Body of pancreas (tissue), 4 donors: Measurements from ENCODE around the gene UGGT2. TPM values are rescaled to one million over a fixed set of nuclear protein-coding genes. Genes with fewer than 3 reads are reported as not detected.

Experiments
- ATAC-seq: fragments of 150-250 bp; one replicate; pipeline ENCODE4 v1.9.1; 2016
- DNase-seq, 4 donors: peaks; one replicate each; pipeline ENCODE4 v3.0.0-alpha.2; 2019
- H3K27ac ChIP-seq, 4 donors: fragments of 200-600 bp; sonication (generic); 1 replicate in 3 of 4; 2 replicates in 1 of 4; pipeline versions ENCODE4 v1.5.1 to v1.6.1; 2016 to 2019; ENCODE audit warnings: mild to moderate bottlenecking in 1 of 4, mixed read lengths in 1 of 4, moderate library complexity in 1 of 4
- H3K27me3 ChIP-seq, 2 donors: fragments of 200-600 bp; sonication (generic); one replicate each; pipeline ENCODE4 v1.6.0; 2016; ENCODE audit warnings: mild to moderate bottlenecking in 1 of 2
- H3K36me3 ChIP-seq, 2 donors: fragments of 200-600 bp; sonication (generic); replicated peaks in 1 of 2; 2 replicates each; pipeline ENCODE4 v1.5.1; 2016; ENCODE audit warnings: low read depth in 2 of 2; ENCODE audit not compliant: insufficient read depth in 1 of 2
- H3K4me1 ChIP-seq: fragments of 200-600 bp; sonication (generic); one replicate; pipeline ENCODE4 v1.6.0; 2016
- H3K4me3 ChIP-seq, 2 donors: fragments of 200-600 bp; sonication (generic); 1 replicate in 1 of 2; 2 replicates in 1 of 2; pipeline ENCODE4 v1.5.1; 2016 to 2019
- H3K9me3 ChIP-seq, 3 donors: fragments of 200-600 bp; sonication (generic); 1 replicate in 2 of 3; 2 replicates in 1 of 3; pipeline ENCODE4 v1.5.1; 2016
- POLR2A ChIP-seq, 3 donors: fragments of 450-650 bp; IDR thresholded peaks; one replicate each; pipeline ENCODE4 v1.6.1; 2016; ENCODE audit warnings: antibody characterized with exemption in 3 of 3, mild to moderate bottlenecking in 2 of 3
- WGBS, 2 donors: methylation state at CpG; one replicate each; pipeline ENCODE4 v1.1.5; 2017; 5-methylcytosine and 5-hydroxymethylcytosine counted together
- intact Hi-C: fragments of 100-400 bp; cut with DNase I; formaldehyde crosslinking; loops from one replicate; pipeline ENCODE4 v1.15.1; 2023
- total RNA-seq, 2 donors: library from RNA; depleted of rRNA; stranded (reverse); fragments of >200 nt; gene quantifications; one replicate each; pipeline ENCODE4 v1.1.0, GENCODE V29; 2016
- TF ChIP-seq, protein P1 (sequence below), 7 experiments: fragments of 450-650 bp in 4 of 7; fragments of 200-600 bp in 3 of 7; sonication (generic) in 3 of 7; IDR thresholded peaks; one replicate each; pipeline ENCODE4 v1.5.1; 2016 to 2019; ENCODE audit warnings: antibody characterized with exemption in 7 of 7

UGGT2 gene
- total RNA-seq, 2 donors from 2014 or later: 49.8 TPM

DNA sequence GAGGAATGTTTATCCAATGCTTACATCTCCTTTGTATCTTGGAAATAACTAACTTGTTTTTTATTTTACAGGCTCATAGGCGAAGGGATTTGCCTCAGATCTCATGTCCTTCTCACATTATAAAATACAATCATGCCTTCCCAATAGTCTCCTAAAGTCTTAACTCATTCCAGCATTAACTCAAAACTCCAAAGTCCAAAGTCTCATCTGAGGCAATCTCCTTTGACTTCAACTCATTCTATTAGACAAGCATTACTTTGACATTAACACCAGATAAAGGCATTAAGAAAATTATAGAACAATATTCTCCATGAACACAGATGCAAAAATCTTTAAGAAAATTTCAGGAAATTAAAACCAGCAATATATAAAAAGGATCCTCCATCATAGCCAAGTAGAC lies 238.7 kb downstream of the UGGT2 start:
- H3K4me1 ChIP-seq: no peaks in the 10 kb centered on the region
- H3K4me3 ChIP-seq: no peak overlapping the region
- intact Hi-C loops: no loop called here
- H3K27ac ChIP-seq: no peak overlapping the region
- no peaks in the 10 kb centered on the region for H3K27me3 ChIP-seq
- ATAC-seq: no peak
- H3K9me3 ChIP-seq: peaks cover 0 to 11% (median 0%) of the 10 kb centered on the region in 3 donors
- DNase-seq: no peak
- no peak for TF ChIP-seq POLR2A (IDR thresholded peaks at IDR 0.05)
- TF ChIP-seq, protein P1, sequence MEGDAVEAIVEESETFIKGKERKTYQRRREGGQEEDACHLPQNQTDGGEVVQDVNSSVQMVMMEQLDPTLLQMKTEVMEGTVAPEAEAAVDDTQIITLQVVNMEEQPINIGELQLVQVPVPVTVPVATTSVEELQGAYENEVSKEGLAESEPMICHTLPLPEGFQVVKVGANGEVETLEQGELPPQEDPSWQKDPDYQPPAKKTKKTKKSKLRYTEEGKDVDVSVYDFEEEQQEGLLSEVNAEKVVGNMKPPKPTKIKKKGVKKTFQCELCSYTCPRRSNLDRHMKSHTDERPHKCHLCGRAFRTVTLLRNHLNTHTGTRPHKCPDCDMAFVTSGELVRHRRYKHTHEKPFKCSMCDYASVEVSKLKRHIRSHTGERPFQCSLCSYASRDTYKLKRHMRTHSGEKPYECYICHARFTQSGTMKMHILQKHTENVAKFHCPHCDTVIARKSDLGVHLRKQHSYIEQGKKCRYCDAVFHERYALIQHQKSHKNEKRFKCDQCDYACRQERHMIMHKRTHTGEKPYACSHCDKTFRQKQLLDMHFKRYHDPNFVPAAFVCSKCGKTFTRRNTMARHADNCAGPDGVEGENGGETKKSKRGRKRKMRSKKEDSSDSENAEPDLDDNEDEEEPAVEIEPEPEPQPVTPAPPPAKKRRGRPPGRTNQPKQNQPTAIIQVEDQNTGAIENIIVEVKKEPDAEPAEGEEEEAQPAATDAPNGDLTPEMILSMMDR (IDR thresholded peaks at IDR 0.05): no peak
- H3K36me3 ChIP-seq: no peaks in the 10 kb centered on the region
- WGBS, 2 donors: 83 to 97% methylated on average over 1 of the region's 1 CpG

DNA sequence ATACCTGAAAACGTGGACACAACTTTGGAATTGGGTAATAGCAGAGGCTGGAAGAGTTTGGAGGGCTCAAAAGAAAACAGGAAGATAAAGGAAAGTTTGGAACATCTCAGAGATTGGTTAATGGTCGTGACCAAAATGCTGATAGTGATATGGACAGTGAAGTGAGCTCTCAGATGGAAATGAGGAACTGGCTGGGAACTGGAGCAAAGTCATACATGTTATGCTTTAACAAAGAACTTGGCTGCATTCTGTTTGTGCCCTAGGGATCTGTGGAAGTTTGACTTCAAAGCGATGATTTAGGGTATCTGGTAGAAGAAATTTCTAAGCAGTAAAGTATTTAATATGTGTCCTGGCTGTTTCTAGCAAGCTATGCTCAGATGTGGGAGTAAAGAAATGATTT lies 240.1 kb downstream of the UGGT2 start:
- 91 to 93% methylated on average over 3 of the region's 3 CpGs for WGBS, 2 donors
- no peak for DNase-seq
- no peaks in the 10 kb centered on the region for H3K27me3 ChIP-seq
- no peaks in the 10 kb centered on the region for H3K36me3 ChIP-seq
- ATAC-seq: no peak
- intact Hi-C loops: no loop called here
- H3K27ac ChIP-seq: no peak overlapping the region
- H3K4me3 ChIP-seq: no peak overlapping the region
- TF ChIP-seq, protein P1 (IDR thresholded peaks at IDR 0.05): no peak
- TF ChIP-seq POLR2A (IDR thresholded peaks at IDR 0.05): no peak
- peaks cover 0 to 15% (median 0%) of the 10 kb centered on the region in 3 donors for H3K9me3 ChIP-seq
- H3K4me1 ChIP-seq: no peaks in the 10 kb centered on the region

DNA sequence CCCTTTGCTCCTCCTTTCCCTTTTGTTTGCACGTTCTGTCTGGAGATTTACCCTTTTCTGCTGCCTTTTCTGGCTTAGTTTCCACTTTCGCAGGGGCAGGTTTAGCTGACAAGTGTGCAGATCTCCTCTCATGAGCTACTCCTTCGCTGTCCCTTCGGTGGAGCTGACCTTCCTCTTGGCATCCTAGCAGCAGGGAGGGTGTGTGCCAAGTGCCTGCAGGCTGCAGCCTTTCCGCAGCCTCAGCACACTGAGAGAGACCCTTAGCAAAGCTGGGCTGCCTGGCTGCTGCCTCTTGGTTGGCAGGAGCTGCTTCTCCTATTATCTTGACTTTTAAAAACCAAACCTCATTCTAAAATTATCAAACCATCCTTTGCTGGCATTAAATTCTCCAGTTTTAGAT lies 243.8 kb downstream of the UGGT2 start:
- intact Hi-C loops: no loop called here
- H3K27ac ChIP-seq: no peak overlapping the region
- TF ChIP-seq, protein P1 (IDR thresholded peaks at IDR 0.05): no peak
- TF ChIP-seq POLR2A (IDR thresholded peaks at IDR 0.05): no peak
- H3K4me3 ChIP-seq: no peak overlapping the region
- peaks cover 0 to 18% (median 0%) of the 10 kb centered on the region in 3 donors for H3K9me3 ChIP-seq
- H3K36me3 ChIP-seq: no peaks in the 10 kb centered on the region
- WGBS, 2 donors: 95% methylated on average over 5 of the region's 5 CpGs
- H3K4me1 ChIP-seq: no peaks in the 10 kb centered on the region
- no peak for DNase-seq
- no peak for ATAC-seq
- H3K27me3 ChIP-seq: no peaks in the 10 kb centered on the region

DNA sequence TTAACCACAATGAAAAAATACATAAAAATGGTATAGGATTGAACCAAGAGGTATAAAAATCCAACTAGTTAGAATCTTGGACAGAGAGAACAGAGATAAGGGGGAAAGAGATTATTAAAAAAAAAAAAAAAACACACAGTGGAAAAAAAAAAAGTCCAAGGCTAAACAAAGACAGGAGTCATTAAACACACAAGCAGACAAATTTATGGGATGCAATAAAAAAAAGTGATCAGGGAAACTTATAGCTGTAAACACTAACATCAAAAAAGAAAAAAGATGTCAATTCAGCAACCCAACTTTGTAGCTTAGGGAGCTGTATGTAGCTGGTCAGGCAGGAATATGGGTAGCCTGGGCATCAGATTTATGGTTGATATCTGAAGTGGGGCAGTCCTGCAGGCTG lies 247.3 kb downstream of the UGGT2 start:
- no peaks in the 10 kb centered on the region for H3K27me3 ChIP-seq
- no peaks in the 10 kb centered on the region for H3K36me3 ChIP-seq
- intact Hi-C loops: no loop called here
- TF ChIP-seq, protein P1 (IDR thresholded peaks at IDR 0.05): no peak
- TF ChIP-seq POLR2A (IDR thresholded peaks at IDR 0.05): no peak
- ATAC-seq (no peak), DNase-seq (no peak)
- H3K9me3 ChIP-seq: peaks cover 0 to 9% (median 0%) of the 10 kb centered on the region in 3 donors
- no peak overlapping the region for H3K4me3 ChIP-seq
- no peaks in the 10 kb centered on the region for H3K4me1 ChIP-seq
- H3K27ac ChIP-seq: no peak overlapping the region

DNA sequence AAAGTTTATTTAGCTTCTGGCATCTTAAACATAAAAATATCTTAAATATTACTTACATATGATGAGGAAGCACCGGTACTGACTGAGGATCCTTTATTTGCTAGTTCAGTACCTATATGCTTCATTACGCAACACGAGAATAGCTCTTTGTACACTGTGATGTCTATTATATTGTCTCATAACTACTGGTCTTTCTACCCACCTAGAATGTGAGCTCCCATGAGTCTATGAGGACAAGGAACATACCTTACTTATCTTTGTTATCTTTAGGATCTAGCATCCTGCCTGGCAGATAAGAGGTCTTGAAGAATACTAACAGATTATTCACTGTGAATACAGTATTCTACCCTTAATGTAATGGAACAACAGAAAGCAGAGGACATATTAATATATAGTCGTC lies 251.4 kb downstream of the UGGT2 start:
- no peaks in the 10 kb centered on the region for H3K4me1 ChIP-seq
- peaks cover 0 to 3% (median 0%) of the 10 kb centered on the region in 3 donors for H3K9me3 ChIP-seq
- no peak overlapping the region for H3K27ac ChIP-seq
- WGBS, 2 donors: 96 to 97% methylated on average over 4 of the region's 4 CpGs
- no peak for TF ChIP-seq POLR2A (IDR thresholded peaks at IDR 0.05)
- TF ChIP-seq, protein P1 (IDR thresholded peaks at IDR 0.05): no peak
- ATAC-seq (no peak), DNase-seq (no peak)
- intact Hi-C loops: no loop called here
- no peaks in the 10 kb centered on the region for H3K27me3 ChIP-seq
- H3K4me3 ChIP-seq: no peak overlapping the region
- peaks cover 0 to 2% of the 10 kb centered on the region in 2 donors for H3K36me3 ChIP-seq
